GM12801 (cell line): ENCODE measurements around the gene NSMF.

Source experiments
- CTCF ChIP-seq: IDR thresholded peaks from one replicate; pipeline ENCODE4 v1.5.1; 2011; ENCODE audit warnings: control low read depth; ENCODE audit not compliant: insufficient read length; ENCODE audit errors: extremely low read depth

The NSMF gene

DNA sequence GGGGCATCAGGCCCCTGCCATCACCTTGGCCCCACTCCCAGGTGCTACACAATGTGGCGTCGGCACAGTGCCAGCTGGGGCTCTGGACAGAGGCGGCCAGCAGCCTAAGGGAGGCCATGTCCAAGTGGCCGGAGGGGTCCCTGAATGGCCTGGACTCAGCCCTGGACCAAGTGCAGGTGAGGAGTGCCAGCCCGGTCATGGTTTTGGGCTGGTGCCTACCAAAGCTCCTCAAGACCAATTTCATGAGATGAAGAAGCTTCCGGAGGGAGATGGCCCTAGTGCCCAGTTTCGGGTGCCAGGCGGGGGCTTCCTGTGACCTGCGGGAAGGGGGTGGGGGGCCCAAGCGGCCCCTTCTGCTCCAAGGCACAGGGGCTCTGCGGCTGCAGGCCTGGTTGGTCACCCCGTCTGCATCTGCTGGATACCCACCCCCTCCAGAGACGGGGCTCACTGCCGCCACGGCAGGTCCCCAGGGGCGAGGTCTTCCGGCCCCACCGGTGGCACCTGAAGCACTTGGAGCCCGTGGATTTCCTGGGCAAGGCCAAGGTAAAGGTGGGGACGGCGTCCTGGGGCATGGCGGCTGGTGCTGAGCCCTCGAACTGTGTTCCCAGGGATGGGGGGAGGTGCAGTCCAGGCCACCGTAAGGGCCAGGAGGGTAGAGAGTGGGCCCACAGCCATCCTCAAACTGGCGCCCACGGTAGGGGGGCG, 30.1 kb downstream of the NSMF start:
- no peak for TF ChIP-seq CTCF

- TF ChIP-seq CTCF: no peak
Measured at GRCh38 chr9:137428311-137428630, 30.9 kb downstream of the NSMF start.

GRCh38 chr9:137427454-137428310, 31.5 kb downstream of the NSMF start:
- no peak for TF ChIP-seq CTCF

DNA sequence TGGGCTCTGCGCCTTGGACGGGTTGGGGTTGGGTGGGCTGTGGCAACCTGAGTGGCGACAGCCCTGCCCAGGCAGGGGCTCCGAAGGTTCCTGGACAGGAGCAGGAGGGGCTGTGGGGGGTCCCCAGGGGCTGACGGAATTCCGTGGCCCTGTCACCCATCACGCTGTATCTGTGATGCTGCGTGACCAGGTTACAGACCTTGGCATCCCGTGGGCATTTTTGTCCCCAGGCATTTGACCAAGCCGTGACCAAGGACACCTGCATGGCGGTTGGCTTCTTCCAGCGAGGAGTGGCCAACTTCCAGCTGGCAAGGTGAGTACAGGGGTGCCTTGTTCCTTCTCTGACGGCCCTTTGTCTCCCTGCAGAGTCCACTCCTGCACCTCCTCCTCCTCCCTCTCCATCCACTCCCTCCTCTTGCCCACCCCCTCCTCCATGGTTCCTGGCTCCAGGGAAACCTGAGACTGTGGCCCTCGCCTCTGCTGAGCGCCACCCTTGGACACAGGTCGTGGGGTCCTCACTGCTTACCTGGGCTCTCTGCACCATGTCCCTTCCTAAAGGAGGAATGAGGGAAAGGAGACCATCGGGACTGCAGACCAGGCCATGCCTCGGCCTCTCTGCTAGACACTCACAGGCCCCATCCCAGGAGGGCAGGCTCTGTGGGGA, 33.0 kb downstream of the NSMF start:
- no peak for TF ChIP-seq CTCF

DNA sequence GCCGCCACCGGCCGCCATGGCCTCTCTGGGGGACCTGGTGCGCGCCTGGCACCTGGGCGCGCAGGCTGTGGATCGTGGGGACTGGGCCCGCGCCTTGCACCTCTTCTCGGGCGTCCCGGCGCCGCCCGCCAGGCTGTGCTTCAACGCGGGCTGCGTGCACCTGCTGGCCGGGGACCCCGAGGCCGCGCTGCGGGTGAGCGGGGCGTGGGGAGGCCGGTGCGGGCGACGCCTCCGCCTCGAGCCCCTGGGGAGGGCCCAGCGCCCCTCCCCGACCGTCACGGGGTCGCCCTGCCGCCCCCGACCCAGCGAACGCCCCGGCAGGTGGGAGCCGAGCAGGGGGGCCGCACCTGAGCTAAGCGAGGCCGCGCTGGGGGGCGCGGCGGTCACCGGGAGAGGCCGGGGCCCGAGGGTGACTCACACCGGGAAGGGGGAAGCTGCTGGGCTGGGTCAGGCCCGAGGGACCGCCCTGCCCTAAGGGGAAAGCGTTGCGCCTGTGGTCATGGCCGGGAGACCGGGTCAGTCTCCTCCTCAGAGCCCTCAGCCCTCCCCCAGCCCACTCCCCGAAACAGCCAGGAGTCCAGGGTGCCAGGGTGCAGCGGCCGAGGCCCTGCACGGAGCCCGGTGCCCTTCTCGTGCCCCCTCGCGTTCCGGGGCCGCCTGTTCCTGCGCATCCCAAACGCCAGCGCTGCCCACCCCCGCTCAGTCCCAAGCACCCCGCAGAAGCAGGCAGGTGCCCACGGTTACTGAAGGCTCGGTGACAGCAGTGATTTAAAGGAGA, 35.4 kb downstream of the NSMF start:
- no peak for TF ChIP-seq CTCF

DNA sequence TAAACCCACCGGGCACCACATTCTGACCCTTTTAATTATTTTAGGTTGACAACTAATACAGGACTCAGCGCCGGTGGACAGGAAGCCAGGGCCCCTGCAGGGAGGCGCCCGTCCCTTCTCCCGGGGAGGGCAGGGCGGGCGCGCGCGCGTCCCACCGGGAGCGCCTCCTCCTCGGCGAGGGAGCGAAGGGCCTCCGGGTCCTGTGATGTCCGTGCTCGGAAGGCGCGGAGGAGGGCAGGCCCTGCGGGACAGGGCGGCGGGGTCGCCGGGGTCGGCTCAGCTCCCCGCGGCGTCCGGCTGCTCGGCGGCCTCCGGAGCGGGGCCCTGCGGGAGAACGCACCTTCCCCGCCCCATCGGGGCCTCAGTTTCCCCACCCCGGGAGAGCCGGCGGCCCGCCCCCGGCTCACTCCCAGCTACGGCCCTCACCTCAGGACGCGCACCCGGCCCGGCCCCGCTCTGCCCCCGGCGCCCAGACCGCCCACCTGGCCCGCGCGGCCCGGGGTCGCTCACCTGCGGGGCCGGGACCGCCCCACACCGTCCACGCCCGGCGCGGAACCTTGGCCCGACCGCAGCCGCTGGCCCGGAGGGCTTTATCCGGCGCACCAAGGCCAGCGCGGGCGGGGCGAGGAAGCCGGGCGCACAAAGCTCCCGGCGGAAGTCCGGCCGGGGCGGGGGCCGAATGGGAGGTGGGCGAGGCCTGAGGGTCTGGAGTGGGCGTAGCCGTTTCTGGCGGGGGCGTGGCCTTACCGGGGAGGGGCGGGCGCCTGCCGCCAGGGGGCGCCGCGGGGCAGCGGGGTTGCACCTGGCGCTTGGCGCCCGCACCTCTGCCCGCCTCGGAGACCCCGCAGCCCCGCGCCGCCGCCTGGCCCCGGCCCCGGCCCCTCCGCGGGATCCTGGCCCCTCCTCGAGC, 36.3 kb downstream of the NSMF start, which contains the start of the genes EXD3 and NOXA1:
Gene EXD3 (minus strand): TSS at position 559 of the 910 bp plus-strand sequence. CDS start 27,805 bp downstream, outside the sequence.
Gene NOXA1 (plus strand): TSS at position 790 of the 910 bp plus-strand sequence. CDS start 137 bp downstream, outside the sequence.
- TF ChIP-seq CTCF: no peak
